GM12892 (cell line): ENCODE data around the gene LRRC8A.
"Not testable (repeated sequence)": the region's sequence is repeated elsewhere in the genome, so short reads cannot be mapped to it uniquely, and the experiment has no call there.

Source experiments
- DNase-seq: peaks from one replicate; pipeline ENCODE4 v3.0.0; 2011; ENCODE audit not compliant: insufficient read length
- FAIRE-seq: peaks from 2 replicates; lab custom pipeline; 2011; peaks lifted over from hg19 to GRCh38; lab: Jason Lieb, UNC
- POLR2A ChIP-seq: IDR thresholded peaks from 2 replicates; pipeline ENCODE4 v1.6.1; 2011; ENCODE audit warnings: low read depth, low read length, control low read depth
- POLR2AphosphoS5 ChIP-seq: IDR thresholded peaks from 2 replicates; pipeline ENCODE4 v1.6.1; 2011; ENCODE audit warnings: low read depth, low read length, control low read depth
- TAF1 ChIP-seq: IDR thresholded peaks from 2 replicates; pipeline ENCODE4 v1.6.1; 2011; ENCODE audit warnings: low read depth, mild to moderate bottlenecking, control low read depth, low read length, borderline replicate concordance

Gene LRRC8A

DNA sequence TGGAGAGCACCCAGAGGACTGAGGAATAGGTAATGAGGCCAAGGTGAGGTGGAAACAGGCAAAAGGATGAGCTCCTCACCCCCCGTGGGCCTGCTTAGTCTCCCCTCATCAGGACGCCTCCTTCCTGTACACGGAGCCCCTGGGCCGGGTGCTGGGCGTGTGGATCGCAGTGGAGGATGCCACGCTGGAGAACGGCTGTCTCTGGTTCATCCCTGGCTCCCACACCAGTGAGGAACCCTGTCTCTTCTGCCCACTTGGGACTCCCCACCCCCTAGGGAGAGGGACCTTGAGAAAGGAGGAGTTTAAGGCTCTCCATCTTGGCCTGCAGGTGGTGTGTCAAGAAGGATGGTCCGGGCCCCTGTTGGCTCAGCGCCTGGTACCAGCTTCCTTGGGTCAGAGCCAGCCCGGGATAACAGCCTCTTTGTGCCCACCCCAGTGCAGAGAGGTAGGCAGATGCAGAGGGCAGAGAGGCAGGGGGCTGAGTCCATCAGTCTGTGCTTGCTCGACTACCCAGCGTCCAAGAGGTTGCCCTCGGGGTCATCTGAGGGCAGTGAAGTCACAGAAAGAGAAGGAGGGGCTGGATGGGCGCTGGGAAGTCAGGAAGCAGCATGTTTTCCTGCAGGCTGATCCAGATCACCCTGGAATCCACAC, 58.5 kb downstream of the LRRC8A start:
- TF ChIP-seq POLR2A = no peak
- no peak for TF ChIP-seq TAF1
- TF ChIP-seq POLR2AphosphoS5 = no peak
- no peak for DNase-seq
- no peak for FAIRE-seq

DNA sequence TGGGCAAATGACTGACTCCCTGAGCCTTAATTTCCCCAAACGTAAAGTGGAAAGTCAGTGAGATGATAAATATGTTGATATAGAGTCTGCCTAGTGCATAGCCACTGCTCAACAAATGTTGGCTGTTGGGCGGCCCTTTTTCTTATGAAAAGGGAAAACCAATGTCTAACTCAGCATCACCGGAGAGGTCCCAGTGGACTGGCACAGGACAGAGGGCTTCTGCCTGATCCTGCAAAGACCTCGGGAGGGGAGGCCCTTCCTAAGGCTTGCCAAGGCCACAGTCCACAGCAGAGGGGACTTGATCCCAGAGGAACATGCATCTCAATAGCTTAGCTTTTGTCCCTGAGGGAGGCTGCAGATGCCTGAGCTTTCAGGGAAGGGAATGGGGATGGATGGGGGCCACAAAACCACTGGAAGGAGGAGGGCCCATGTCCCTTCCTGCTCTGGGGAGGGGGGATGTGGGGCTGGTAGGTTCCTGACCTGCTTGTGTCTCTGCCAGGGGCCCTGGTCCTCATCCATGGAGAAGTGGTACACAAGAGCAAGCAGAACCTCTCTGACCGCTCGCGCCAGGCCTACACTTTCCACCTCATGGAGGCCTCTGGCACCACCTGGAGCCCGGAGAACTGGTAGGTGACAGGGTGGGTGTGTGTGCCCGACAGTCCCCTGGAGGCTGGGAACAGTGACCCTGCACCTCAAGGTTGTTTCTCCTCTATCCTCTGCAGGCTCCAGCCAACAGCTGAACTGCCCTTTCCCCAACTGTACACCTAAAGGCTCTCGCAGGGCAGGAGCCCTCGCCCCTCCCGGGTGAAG, 59.2 kb downstream of the LRRC8A start:
- TF ChIP-seq POLR2A (no peak), POLR2AphosphoS5 (no peak), TAF1 (no peak)
- no peak for DNase-seq
- no peak for FAIRE-seq

- DNase-seq = no peak
- no peak for TF ChIP-seq POLR2A
- no peak for TF ChIP-seq POLR2AphosphoS5
- TF ChIP-seq TAF1 = no peak
- FAIRE-seq = no peak
Measured at GRCh38 chr9:128943832-128944620, 62.1 kb downstream of the LRRC8A start.

GRCh38 chr9:128944966-128945365, 63.0 kb downstream of the LRRC8A start:
- DNase-seq, FAIRE-seq: not testable (repeated sequence)

DNA sequence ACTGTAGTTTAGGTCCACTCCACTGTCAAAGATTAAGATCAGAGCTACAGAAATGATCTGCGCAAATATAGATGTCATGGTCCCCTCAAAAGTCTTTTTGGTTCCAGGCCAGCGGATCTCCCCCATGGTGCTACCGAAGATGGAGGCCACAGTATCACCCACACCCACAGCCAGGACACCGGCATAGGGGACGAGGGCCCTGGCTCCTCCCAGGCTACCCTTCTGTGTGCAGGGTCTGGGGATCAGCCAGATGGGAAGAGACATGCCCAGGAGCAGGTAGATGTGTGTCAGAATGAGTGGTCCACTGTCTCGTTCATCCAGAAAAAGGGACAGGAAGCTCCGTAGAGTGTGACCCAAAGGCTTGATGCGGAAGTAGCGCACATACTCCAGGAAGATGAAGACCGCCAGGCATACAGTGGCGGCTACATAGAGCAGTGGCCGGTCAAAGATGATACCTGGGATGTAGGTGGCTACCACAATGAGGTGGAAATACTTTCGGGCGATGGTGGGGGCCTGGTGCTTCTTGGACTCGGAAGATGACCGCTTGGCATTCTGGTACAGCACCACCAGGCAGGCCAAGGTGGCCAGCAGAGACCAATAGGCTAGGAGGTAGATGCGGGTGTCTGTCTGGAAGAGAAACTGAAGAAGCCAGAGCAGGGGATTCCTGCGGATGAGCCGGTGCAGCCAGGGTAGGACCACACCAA, 64.0 kb downstream of the LRRC8A start:
- DNase-seq = no peak
- no peak for FAIRE-seq
- TF ChIP-seq POLR2A (no peak), TAF1 (no peak), POLR2AphosphoS5 (no peak)

DNA sequence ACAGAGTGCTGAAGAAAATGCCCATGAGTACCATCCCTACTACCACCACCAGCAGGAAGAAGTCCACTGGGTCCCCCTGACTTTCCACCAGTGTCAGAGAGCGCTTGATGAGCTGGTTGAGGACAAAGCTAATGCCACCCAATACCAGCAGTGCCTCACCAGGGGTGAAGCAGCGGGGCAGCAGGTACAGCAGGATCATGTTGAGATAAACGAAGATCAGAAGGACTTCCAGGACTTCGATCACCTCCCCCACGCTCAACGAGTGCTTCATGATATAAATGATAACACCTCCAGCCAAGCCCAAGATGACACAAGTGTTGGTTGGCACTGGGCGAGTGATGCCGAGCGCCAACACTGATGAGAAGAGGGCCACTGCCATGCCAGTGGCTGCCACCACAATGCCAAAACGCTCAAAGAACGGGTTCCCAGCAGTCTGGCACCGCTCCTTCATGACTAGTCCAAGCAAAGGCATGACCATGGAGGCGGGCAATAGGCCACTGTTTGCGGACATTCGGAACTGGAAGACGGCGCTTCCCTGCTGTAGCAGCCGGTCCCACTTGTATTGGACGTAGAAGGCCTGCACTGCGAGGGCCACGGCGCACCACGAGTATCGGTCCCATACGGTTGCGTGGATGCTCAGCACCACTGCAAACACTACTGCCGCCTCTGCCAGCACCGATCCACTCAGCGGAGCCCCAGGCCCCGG, 64.8 kb downstream of the LRRC8A start:
- DNase-seq = no peak
- FAIRE-seq = peak; percentile 40
- TF ChIP-seq TAF1 (no peak), POLR2AphosphoS5 (no peak), POLR2A (no peak)

- TF ChIP-seq POLR2AphosphoS5 (no peak), TAF1 (no peak), POLR2A (no peak)
- DNase-seq (no peak), FAIRE-seq (no peak)
Measured at GRCh38 chr9:128947277-128947526, 65.3 kb downstream of the LRRC8A start.

DNA sequence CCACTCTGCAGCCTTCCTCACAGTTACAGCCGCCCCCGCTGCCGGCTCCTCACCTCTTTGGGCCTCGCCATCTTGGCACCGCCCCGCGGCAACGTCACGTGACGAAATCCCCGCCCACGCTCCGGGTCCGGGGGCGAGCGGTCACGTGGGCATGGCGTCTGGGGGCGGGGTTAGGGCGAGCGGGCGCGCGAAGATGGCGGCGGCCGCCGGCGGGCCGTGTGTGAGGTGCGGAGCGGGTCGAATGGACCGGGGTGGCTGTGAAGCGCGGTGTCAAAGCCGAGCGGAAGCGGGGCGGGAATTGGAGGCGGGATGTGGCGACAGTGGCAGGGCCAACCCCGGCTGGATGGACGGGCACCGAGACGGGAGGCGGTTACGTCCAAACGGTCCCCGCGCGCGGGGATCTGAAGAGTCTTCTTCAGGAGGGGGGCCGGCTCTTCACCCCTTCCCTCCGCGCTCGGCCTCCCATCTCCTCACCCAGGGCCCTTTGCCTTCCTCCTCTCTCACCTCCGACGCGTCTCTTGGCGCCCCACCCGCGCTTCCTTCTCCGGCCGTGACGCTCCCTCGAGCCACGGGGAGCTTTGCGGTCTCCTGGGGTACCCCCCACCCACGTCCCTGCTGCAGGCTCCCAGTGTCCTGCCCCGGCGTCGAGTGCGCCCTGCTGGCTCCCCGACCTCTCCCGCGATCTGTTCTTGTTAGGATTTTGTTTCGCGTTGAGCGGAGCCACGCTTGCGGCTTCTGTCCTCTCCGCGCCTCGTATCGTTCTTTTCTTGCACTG, 65.8 kb downstream of the LRRC8A start, which contains the start of the genes DOLK and NUP188:
Gene DOLK, minus strand, starts transcription at position 77 of the 775 bp plus-strand sequence. CDS start 300 bp downstream, outside the sequence.
Gene NUP188, plus strand, starts transcription at position 173 of the 775 bp plus-strand sequence. Its CDS starts 21 bp downstream, at position 194.
- TF ChIP-seq POLR2A = peak; percentile 99
- peak; percentile 96 for TF ChIP-seq TAF1
- peak; percentile 93 for TF ChIP-seq POLR2AphosphoS5
- peak; percentile 97 for FAIRE-seq
- DNase-seq = peak; percentile 99

DNA sequence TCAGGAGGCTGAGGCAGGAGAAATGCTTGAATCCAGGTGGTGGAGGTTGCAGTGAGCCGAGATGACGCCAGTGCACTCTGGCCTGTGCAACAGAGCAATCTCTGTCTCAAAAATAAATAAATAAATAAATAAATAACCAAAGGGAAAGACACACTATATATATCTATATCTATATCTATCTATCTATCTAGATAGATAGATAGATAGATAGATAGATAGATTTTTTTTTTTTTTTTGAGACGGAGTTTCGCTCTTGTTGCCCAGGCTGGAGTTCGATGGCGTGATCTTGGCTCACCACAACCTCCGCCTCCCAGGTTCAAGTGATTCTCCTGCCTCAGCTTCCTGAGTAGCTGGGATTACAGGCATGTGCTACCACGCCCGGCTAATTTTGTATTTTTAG, 79.5 kb downstream of the LRRC8A start:
- FAIRE-seq, DNase-seq: not testable (repeated sequence)
